Smooth muscle cell (in vitro differentiated cells): ENCODE data around the gene PIGU. TPM values are rescaled to one million over a fixed set of nuclear protein-coding genes. Genes with fewer than 3 reads are reported as not detected.
A peak's percentile ranks its signal among the peaks of the same experiment; 100 is the strongest.

Experiments used
- DNase-seq: peaks from one replicate; lab custom pipeline; 2025; ENCODE audit not compliant: unreplicated experiment; lab: John Stamatoyannopoulos, UW
- H2AFZ ChIP-seq: fragments of 200-600 bp; sonication (generic); 2 replicates; pipeline ENCODE4 v1.6.0; 2016; ENCODE audit warnings: antibody characterized with exemption, low read depth, mild to moderate bottlenecking
- H3F3A ChIP-seq: fragments of 200-600 bp; sonication (generic); 2 replicates; pipeline ENCODE4 v1.6.0; 2017; ENCODE audit warnings: antibody characterized with exemption, low read depth
- H3K27ac ChIP-seq: fragments of 200-600 bp; sonication (generic); 2 replicates; pipeline ENCODE4 v1.5.1; 2016; ENCODE audit warnings: low read depth, mild to moderate bottlenecking
- H3K27me3 ChIP-seq: fragments of 200-600 bp; sonication (generic); 2 replicates; pipeline ENCODE4 v1.6.1; 2016; ENCODE audit warnings: low read depth, mild to moderate bottlenecking
- H3K36me3 ChIP-seq: fragments of 200-600 bp; sonication (generic); 2 replicates; pipeline ENCODE4 v1.5.1; 2016; ENCODE audit warnings: low read depth
- H3K4me1 ChIP-seq: fragments of 200-600 bp; sonication (generic); 2 replicates; pipeline ENCODE4 v1.5.1; 2016; ENCODE audit warnings: low read depth
- H3K4me2 ChIP-seq: fragments of 200-600 bp; sonication (generic); 2 replicates; pipeline ENCODE4 v1.6.0; 2016; ENCODE audit warnings: mild to moderate bottlenecking
- H3K4me3 ChIP-seq: fragments of 200-600 bp; sonication (generic); 2 replicates; pipeline ENCODE4 v1.5.1; 2016; ENCODE audit warnings: mild to moderate bottlenecking
- H3K79me2 ChIP-seq: fragments of 200-600 bp; sonication (generic); 2 replicates; pipeline ENCODE4 v1.6.0; 2016; ENCODE audit warnings: low read depth, mild to moderate bottlenecking
- H3K9ac ChIP-seq: fragments of 200-600 bp; sonication (generic); 2 replicates; pipeline ENCODE4 v1.6.0; 2016; ENCODE audit warnings: low read depth
- H3K9me3 ChIP-seq: fragments of 200-600 bp; sonication (generic); replicated peaks from 2 replicates; pipeline ENCODE4 v1.5.1; 2016; ENCODE audit warnings: low read depth
- H4K20me1 ChIP-seq: fragments of 200-600 bp; sonication (generic); 2 replicates; pipeline ENCODE4 v1.6.0; 2016; ENCODE audit warnings: low read depth
- CTCF ChIP-seq: fragments of 200-600 bp; sonication (generic); IDR thresholded peaks from 2 replicates; pipeline ENCODE4 v1.5.1; 2017; ENCODE audit warnings: borderline replicate concordance, mild to moderate bottlenecking, antibody characterized with exemption; ENCODE audit not compliant: insufficient read depth, poor library complexity, severe bottlenecking
- WGBS: methylation state at CpG from one replicate; pipeline ENCODE4 v1.1.7; 2016; ENCODE audit warnings: low lambda C conversion rate; 5-methylcytosine and 5-hydroxymethylcytosine counted together
- polyA plus RNA-seq: library from polyadenylated mRNA; unstranded; fragments of >200 nt; fragmentation: Nextera tagmentation; extraction: Ambion mirVana; gene quantifications from 2 replicates; pipeline ENCODE4 v1.2.1, GENCODE V29; 2016
- total RNA-seq: library from RNA; depleted of rRNA; stranded (reverse); fragments of >200 nt; gene quantifications from 2 replicates; pipeline ENCODE4 v1.2.3, GENCODE V29; 2014

PIGU gene
- total and polyA plus RNA-seq, 2 experiments from 2014 or later, result 46.5 to 50.2 TPM

GRCh38 chr20:34512955-34513419 lies 163.9 kb downstream of the PIGU start:
- peaks cover 15% of the 10 kb centered on the region for H3K4me1 ChIP-seq
- H3K36me3 ChIP-seq, result peaks cover 4% of the 10 kb centered on the region
- no peak overlapping the region for H3K4me2 ChIP-seq
- H3K27ac ChIP-seq, result peak overlapping the region; percentile 48
- peaks cover 27% of the 10 kb centered on the region for H3F3A ChIP-seq
- no peak overlapping the region for H3K9ac ChIP-seq
- no peak for DNase-seq
- peaks cover 8% of the 10 kb centered on the region for H4K20me1 ChIP-seq
- H3K27me3 ChIP-seq, result no peaks in the 10 kb centered on the region
- no peak overlapping the region for H2AFZ ChIP-seq
- H3K9me3 ChIP-seq, result no peaks in the 10 kb centered on the region
- H3K4me3 ChIP-seq, result no peak overlapping the region
- no peak for TF ChIP-seq CTCF
- H3K79me2 ChIP-seq, result peaks cover 18% of the 10 kb centered on the region

- peak overlapping the region; percentile 48 for H3K27ac ChIP-seq
Measured at GRCh38 chr20:34512266-34512954, 164.5 kb downstream of the PIGU start.

GRCh38 chr20:34511891-34512265 lies 165.0 kb downstream of the PIGU start:
- Histone ChIP-seq H3K79me2 (peaks cover 11% of the 10 kb centered on the region), H3K9me3 (no peaks in the 10 kb centered on the region), H3K4me3 (no peak overlapping the region), H3K27me3 (no peaks in the 10 kb centered on the region), H4K20me1 (peaks cover 15% of the 10 kb centered on the region), H3K9ac (no peak overlapping the region), H3K36me3 (peaks cover 10% of the 10 kb centered on the region), H2AFZ (no peak overlapping the region), H3F3A (peaks cover 27% of the 10 kb centered on the region), H3K27ac (no peak overlapping the region), H3K4me2 (no peak overlapping the region), H3K4me1 (peaks cover 10% of the 10 kb centered on the region)
- DNase-seq, result no peak
- no peak for TF ChIP-seq CTCF
- WGBS, result 98% methylated on average over 3 of the region's 3 CpGs

More at GRCh38 chr20:34512266-34512954, 164.5 kb downstream of the PIGU start:
- H4K20me1 ChIP-seq, result peaks cover 10% of the 10 kb centered on the region
- H3F3A ChIP-seq, result peaks cover 27% of the 10 kb centered on the region
- no peaks in the 10 kb centered on the region for H3K9me3 ChIP-seq
- no peak for DNase-seq
- H3K4me3 ChIP-seq, result no peak overlapping the region
- H3K4me2 ChIP-seq, result no peak overlapping the region
- no peaks in the 10 kb centered on the region for H3K27me3 ChIP-seq
- H2AFZ ChIP-seq, result no peak overlapping the region
- peaks cover 10% of the 10 kb centered on the region for H3K36me3 ChIP-seq
- peaks cover 16% of the 10 kb centered on the region for H3K79me2 ChIP-seq
- H3K9ac ChIP-seq, result no peak overlapping the region
- 99% methylated on average over 4 of the region's 4 CpGs for WGBS
- no peak for TF ChIP-seq CTCF
- peaks cover 15% of the 10 kb centered on the region for H3K4me1 ChIP-seq

GRCh38 chr20:34510575-34510974 lies 166.3 kb downstream of the PIGU start:
- H3F3A ChIP-seq, result peaks cover 24% of the 10 kb centered on the region
- no peak overlapping the region for H3K4me3 ChIP-seq
- 96% methylated on average over 1 of the region's 1 CpG for WGBS
- H4K20me1 ChIP-seq, result peaks cover 20% of the 10 kb centered on the region
- no peak for TF ChIP-seq CTCF
- no peak overlapping the region for H3K9ac ChIP-seq
- H2AFZ ChIP-seq, result no peak overlapping the region
- peaks cover 13% of the 10 kb centered on the region for H3K36me3 ChIP-seq
- no peaks in the 10 kb centered on the region for H3K9me3 ChIP-seq
- H3K79me2 ChIP-seq, result peaks cover 8% of the 10 kb centered on the region
- DNase-seq, result no peak
- no peaks in the 10 kb centered on the region for H3K27me3 ChIP-seq
- H3K4me1 ChIP-seq, result peaks cover 10% of the 10 kb centered on the region
- no peak overlapping the region for H3K27ac ChIP-seq
- H3K4me2 ChIP-seq, result no peak overlapping the region
